Measurements from ENCODE around the gene TCEAL2. TPM values are rescaled to one million over a fixed set of nuclear protein-coding genes. Genes with fewer than 3 reads are reported as not detected.

Gene TCEAL2
- total RNA-seq (2022; extraction: Qiagen RNA extraction; ENCODE audit: low read depth) = not detected in 5 replicates

DNA sequence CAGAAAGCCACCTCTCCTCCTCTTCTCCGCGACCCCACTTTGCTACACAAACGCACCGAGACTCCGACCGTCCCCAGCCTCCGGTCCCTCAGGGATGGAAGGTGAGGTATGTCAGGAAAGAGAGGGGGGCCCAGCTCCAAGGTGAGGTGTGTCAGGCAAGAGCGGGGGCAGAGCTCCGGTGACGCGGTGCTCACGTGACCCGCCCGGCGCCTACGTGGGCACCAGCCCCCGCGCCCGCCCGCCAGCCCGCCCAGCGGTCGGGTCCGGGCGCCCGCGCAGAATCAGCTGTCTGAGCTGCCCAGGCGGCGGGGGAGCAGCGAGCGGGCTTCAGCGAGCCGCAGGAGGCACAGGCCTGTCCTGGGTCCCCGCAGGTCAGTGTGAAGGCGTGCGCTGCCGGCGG is at the start of gene TCEAL2:
Gene TCEAL2 (plus strand): TSS at position 244 of the 400 bp plus-strand sequence. CDS start 1,152 bp downstream, outside the sequence.

DNA sequence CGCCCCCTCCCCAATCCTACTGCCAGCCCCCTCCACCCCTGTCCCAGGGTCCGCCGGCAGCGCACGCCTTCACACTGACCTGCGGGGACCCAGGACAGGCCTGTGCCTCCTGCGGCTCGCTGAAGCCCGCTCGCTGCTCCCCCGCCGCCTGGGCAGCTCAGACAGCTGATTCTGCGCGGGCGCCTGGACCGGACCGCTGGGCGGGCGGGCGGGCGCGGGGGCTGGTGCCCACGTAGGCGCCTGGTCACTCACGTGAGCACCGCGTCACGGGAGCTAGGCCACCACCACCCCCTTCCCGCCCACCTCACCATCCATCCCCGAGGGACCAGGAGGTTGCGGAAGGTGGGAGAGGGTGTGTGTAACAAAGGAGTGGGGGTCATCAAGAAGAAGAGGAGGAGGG is 16.8 kb downstream of the TCEAL2 start, which contains the start of gene TCEAL6:
Gene TCEAL6 (minus strand): TSS at position 208 of the 400 bp plus-strand sequence.

DNA sequence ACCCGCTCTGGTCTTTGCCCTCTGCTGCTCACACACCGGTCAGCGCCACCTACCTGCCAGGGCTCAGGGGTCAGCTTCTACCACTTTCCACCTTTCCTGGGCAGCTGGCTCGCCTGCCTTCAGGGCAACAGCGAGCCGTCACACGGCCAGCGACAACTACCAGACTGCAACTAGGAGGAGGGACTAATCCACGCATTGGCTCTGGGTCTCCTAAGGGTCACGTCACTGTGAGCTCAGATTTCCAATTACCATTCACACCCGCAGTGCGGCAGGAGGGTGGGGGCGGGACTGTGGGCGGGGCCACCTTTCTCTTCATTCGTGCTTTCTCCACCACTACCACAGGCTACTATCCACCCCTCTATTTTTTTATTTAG is 30.3 kb downstream of the TCEAL2 start, which contains the start of gene BEX5:
Gene BEX5 (minus strand): TSS at position 172 of the 374 bp plus-strand sequence. CDS start 1,712 bp downstream, outside the sequence.

Other genes starting within 250 kb of the TCEAL2 start
- 0.05 to 0.07 TPM (median 0.05 TPM) in 3 of 5 replicates, not detected in the others for gene ZMAT1, start 193.7 kb upstream of the TCEAL2 start, total RNA-seq (2022; extraction: Qiagen RNA extraction; ENCODE audit: low read depth)
- not detected in 5 replicates for gene TCEAL6, start 16.8 kb downstream of the TCEAL2 start, total RNA-seq (2022; extraction: Qiagen RNA extraction; ENCODE audit: low read depth)
- not detected in 5 replicates for gene BEX5, start 30.3 kb downstream of the TCEAL2 start, total RNA-seq (2022; extraction: Qiagen RNA extraction; ENCODE audit: low read depth)
- gene TCP11X1, start 89.6 kb downstream of the TCEAL2 start, total RNA-seq (2022; extraction: Qiagen RNA extraction; ENCODE audit: low read depth) = not detected in 5 replicates
- gene NXF2, start 121.5 kb downstream of the TCEAL2 start, total RNA-seq (2022; extraction: Qiagen RNA extraction; ENCODE audit: low read depth) = not detected in 5 replicates